T-helper 1 cell (primary cell): ENCODE results near the gene STARD5.
"Not testable (repeated sequence)": the region's sequence is repeated elsewhere in the genome, so short reads cannot be mapped to it uniquely, and the experiment has no call there.

ENCODE experiments used
- DNase-seq, 5 donors: peaks; one replicate each; pipeline ENCODE4 v3.0.0-alpha.2; 2012 to 2020
- total RNA-seq, 4 donors: gene quantifications; one replicate each; lab custom pipeline; 2026; lab: John Stamatoyannopoulos, UW

The STARD5 gene, protein sequence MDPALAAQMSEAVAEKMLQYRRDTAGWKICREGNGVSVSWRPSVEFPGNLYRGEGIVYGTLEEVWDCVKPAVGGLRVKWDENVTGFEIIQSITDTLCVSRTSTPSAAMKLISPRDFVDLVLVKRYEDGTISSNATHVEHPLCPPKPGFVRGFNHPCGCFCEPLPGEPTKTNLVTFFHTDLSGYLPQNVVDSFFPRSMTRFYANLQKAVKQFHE
- total RNA-seq, result 18.5 to 22.4 (median 20.2) reads per million in 4 donors

- DNase-seq, result peak; percentile 92 to 96 (median 94)
Measured at GRCh38 chr15:81323944-81324881, at the start of gene STARD5. Gene STARD5 (minus strand): TSS chr15:81324141. CDS start chr15:81324099, 42 bp downstream.

GRCh38 chr15:81373176-81373575, 49.2 kb upstream of the STARD5 start:
- no peak for DNase-seq

DNA sequence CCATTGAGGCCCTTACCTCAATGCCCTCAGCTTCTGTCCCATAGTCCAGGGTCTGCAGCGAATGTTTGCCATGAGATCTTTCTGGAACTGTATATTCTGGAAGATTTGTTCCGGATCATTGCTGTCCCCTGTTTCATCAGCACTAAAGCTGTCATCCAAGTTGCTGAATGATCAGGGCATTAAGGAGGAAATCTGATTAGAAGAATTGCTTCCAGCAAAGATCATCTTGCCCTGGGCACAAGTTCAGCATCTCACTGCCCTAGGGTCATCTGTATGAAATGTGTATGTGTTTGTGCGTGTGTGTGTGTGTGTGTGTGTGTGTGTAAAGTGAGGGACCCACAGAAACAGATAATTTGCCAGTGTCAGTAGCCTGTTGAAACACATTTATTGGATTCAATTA, 48.6 kb upstream of the STARD5 start:
- DNase-seq, result no peak

- DNase-seq, result no peak
Measured at GRCh38 chr15:81363718-81364500, 40.0 kb upstream of the STARD5 start.

- no peak for DNase-seq
Measured at GRCh38 chr15:81363276-81363675, 39.3 kb upstream of the STARD5 start.

DNA sequence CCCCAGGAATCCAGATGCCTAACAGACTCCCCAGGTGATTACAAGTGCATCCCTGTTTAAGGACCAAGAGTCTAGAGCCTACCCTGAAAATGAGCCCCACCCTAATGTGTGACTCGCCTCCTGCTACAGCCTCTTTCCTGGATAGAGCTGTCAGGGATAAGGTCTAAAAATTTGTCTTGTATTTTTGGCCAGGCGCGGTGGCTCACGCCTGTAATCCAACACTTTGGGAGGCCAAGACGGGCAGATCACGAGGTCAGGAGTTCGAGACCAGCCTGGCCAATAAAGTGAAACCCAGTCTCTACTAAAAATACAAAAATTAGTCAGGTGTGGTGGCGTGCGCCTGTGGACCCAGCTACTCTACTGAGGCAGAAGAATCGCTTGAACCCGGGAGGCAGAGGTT, 38.8 kb upstream of the STARD5 start:
- no peak for DNase-seq

DNA sequence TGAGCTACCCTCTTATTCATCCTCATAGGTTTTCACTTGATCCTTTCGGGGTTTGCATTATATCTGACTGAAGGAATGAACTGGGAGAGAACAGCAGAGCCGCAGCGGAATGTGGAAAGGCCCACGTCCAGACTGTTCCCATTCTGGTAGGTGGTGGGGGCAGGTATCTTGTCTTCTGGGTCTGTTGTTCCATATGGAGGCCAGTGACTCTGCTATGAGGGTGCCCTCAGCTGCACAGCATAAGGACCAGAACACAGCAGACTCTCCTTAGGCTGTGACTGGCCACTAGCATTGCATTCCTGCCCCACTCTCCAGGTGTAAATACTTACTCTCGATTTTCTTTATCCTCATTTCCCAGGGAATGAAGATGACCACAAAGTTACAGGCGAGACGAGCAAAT, 38.0 kb upstream of the STARD5 start:
- no peak for DNase-seq

GRCh38 chr15:81360491-81360890, 36.5 kb upstream of the STARD5 start:
- no peak for DNase-seq

- DNase-seq, result no peak
Measured at GRCh38 chr15:81358248-81358647, 34.3 kb upstream of the STARD5 start.

DNA sequence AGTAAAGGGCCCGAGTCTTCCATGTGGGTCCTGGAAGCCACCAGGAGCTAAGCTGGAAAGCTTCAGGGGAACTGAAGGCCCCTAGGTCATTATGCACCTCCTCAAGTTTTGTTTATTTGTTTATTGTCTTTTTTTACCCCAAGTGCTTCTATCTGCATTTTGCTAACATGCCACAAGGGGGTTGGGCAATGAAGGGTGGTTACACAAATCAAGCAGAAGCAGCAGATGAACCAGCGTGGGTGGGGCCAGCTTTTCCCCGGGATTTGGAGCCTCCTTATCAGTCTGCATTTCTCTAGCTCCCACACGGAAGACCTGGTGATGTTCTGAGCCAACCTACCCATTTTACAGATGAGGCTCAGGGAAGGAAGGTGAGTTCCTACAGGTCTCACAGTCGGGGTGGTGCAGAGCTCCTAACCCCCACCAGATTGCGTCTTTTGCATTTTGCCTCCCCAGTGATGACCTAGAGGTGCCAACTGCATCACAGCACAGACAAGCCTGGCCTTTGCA, 33.3 kb upstream of the STARD5 start:
- DNase-seq, result no peak

- DNase-seq, result no peak
Measured at GRCh38 chr15:81356252-81356651, 32.3 kb upstream of the STARD5 start.

DNA sequence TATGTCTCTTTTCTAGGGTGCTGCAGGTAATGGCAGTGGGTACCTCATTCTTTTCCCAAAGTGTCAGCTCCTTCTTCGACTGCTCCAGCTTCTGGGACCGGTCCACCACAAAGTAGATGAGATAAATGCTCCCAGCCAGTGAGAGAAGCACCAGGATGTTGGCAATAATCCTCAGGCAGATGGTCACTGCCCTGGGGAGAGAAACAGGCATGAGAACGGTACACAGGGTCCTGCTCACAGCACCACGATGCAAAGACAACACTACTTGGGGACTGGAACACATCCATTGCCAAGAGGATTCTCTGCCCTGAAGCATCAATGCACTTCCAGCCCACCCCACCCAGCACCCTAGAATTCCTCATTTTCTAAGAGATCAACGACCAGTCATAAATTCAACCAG, 27.7 kb upstream of the STARD5 start:
- no peak for DNase-seq

DNA sequence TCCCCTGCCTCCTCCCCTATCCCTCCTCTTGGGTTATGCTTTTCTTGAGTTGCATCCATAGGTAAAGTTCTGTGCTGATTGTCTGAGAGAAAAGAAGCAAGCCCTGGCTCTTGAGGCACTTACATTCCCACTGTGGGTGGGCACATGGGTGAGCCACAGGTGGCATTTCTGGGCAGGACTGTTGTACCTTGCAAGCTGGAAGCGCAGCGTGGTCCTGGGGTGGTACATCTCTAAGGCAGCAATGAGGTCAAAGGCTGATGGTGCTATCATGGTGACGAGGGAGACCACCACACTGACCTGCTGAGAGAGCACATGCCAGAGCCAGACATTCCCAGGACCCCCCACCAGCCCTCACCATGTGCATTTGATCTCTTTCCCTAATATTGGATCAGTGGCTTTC, 25.3 kb upstream of the STARD5 start:
- no peak for DNase-seq

- DNase-seq, result not testable (repeated sequence)
Measured at GRCh38 chr15:81348691-81349090, 24.8 kb upstream of the STARD5 start.

- no peak for DNase-seq
Measured at GRCh38 chr15:81347910-81348309, 24.0 kb upstream of the STARD5 start.

GRCh38 chr15:81346611-81347010, 22.7 kb upstream of the STARD5 start:
- no peak for DNase-seq

- no peak for DNase-seq
Measured at GRCh38 chr15:81343371-81343770, 19.4 kb upstream of the STARD5 start.

GRCh38 chr15:81341351-81341750, 17.4 kb upstream of the STARD5 start:
- no peak for DNase-seq

DNA sequence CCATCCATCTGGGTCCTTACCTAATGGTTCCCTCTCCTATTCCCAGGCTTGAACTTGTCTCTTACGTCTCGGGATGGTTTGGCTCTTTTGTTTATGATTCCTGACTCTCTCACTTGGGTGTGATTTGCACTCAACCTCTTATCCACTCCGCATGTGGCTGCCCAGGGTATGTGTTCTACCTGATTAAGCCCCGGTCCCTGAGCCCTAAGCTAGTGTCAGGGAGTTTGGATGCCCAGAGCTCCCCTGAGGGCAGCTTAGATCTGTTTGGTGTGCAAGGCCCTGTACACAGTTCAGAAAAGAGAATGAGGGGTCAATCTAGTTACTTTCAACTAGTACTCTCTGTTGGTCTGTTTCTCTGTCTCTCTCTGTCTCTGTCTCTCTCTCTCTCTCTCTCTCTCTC, 15.9 kb upstream of the STARD5 start:
- DNase-seq, result no peak

DNA sequence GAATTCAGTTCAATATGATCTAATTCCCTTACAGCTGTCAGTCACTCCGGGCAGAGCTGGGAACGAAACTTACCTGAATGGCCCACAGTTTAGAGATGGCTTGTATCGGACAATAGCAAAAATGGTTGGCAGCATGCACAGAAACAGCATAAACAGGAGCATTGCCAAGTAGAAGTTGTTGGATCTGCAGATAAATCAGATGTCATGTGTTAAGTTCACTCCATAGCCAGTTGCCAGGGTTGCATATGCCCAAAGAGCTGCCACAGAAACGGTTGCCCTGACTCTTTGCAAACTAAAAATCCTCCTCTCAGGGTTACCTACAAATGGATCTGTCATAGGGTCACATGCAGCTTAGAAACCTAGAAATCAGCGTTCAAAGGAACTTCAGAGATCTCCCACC, 15.4 kb upstream of the STARD5 start:
- DNase-seq, result no peak

GRCh38 chr15:81338170-81339007, 14.4 kb upstream of the STARD5 start:
- no peak for DNase-seq

DNA sequence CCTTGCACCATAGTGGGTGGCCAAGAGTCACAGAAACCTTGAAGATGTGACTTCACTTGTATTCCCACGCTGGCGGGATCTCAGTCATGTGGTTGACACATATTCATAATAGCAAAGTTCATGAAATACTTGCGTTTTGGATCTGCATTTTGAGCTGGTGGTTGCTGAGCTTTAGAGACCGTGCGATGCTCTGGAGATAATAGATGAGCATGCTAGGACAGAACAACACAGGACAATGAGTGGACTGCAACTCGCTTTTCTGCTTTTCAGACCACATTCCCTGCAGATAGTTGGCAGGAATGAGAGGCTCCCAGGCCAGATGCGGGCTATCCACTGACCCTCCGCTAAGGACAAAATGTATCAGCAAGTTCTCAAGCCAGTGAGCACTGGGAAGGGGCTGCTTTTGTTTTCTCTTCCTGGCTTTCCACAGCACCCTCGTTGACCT, 13.8 kb upstream of the STARD5 start:
- DNase-seq, result no peak
